Hindlimb muscle (tissue), 1 donor: ENCODE measurements around the gene CLMN. TPM values are rescaled to one million over a fixed set of nuclear protein-coding genes. Genes with fewer than 3 reads are reported as not detected.
A peak's percentile ranks its signal among the peaks of the same experiment; 100 is the strongest.

Experiments used
- DNase-seq: peaks from one replicate; pipeline ENCODE4 v3.0.0-alpha.2; 2013
- polyA plus RNA-seq: library from polyadenylated mRNA; unstranded; fragments of 120-200 nt; gene quantifications from one replicate; pipeline ENCODE4 v1.2.1, GENCODE V29; 2013; ENCODE audit not compliant: insufficient read length

The CLMN gene
- polyA plus RNA-seq, 1 donor, result 3.1 TPM

- DNase-seq, result no peak
These were observed 81.8 kb downstream of the CLMN start for GRCh38 chr14:95237958-95238340.

- no peak for DNase-seq
These were observed 82.4 kb downstream of the CLMN start for GRCh38 chr14:95237121-95237957.

DNA sequence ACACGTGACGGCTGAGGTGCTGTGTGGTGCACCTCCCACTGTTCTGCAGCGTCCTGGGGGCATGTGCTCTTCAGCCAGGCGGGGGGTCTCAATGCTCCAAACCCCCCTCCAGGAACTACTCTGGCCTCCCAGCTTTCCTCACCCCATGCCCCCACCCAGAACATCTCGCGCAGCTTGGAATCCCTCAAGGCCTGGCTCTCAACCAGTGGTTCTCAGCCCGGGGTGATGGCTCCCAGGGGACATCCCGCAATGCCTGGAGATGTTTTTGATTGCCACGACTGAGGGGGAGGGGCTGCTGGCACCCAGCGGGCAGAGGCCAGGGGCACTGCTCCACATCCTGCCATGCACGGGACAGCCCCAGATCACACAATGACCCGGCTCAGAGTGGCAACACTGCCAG lies 83.5 kb downstream of the CLMN start:
- DNase-seq, result no peak

DNA sequence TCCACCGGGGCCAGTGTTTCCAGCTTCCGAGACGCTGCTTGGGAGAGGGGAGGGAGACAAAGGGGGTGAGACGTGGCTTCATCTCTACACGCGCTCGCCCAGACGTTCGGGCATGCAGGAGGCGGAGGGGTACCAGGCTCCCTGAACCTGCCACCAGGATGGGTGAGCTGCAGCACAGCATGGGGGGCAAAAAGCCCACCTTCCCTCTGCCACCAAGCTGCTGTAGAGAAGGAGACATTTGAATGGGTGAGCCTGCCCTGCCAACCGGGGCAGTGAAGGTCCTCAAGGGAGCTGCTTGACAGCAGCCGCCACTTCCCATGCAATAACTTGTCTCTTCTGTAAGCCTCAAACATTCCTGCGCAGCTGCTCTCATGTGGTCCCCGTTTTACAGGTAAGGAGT lies 83.9 kb downstream of the CLMN start:
- no peak for DNase-seq

GRCh38 chr14:95235351-95235750 lies 84.4 kb downstream of the CLMN start:
- DNase-seq, result no peak

- DNase-seq, result no peak
These were observed 85.3 kb downstream of the CLMN start for GRCh38 chr14:95234426-95234825.

GRCh38 chr14:95233702-95234241 lies 85.9 kb downstream of the CLMN start:
- DNase-seq, result no peak

DNA sequence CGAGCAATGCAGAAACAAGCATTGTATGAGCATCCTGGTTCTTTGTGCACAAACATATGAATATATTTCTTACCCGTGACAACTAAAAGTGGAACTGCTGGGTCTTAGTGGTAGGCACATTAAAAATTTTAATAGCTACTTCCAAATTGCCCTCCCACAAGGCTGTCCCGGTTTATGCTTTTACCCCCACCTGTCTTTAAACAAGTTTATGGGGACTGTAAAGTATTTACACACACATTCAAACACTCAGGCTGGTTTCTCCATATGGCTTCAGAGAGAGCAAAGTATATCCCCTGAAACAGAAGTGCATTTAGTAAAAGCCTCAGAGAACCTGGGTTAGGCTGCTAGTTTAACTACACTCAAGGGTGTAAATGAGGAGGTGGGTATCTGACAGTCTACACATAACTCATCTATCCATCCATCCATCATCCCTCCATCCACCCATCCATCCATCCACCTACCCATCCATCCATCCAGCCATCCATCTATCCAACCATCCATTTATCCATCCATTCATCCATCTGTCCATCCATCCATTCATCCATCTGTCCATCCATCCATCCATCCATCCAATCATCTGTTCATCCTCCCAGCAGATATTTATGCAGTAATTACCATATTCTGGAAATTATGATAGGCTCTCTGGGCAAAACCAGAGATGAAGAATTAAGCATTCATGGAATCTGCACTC lies 86.7 kb downstream of the CLMN start:
- no peak for DNase-seq

GRCh38 chr14:95231966-95232633 lies 87.6 kb downstream of the CLMN start:
- peak; percentile 54 for DNase-seq

DNA sequence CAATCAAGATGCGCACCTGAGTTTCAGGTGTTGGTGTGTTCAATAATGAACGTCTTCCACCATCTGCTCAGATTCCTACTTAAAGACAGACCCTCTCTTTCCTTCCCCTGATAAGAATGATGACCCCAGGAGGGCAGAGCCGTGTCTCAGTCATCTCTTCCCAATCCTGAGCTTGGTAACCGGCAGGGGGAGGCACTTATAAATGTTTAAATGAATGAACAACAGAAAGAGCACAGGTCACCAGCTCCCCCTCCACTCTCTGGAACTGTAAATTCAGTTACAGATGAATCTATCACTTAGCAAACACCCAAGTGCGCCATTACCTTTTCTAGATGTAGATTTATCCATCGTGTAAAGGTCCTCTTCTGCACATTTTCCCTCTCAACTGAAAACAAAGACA lies 90.0 kb downstream of the CLMN start:
- DNase-seq, result no peak

DNA sequence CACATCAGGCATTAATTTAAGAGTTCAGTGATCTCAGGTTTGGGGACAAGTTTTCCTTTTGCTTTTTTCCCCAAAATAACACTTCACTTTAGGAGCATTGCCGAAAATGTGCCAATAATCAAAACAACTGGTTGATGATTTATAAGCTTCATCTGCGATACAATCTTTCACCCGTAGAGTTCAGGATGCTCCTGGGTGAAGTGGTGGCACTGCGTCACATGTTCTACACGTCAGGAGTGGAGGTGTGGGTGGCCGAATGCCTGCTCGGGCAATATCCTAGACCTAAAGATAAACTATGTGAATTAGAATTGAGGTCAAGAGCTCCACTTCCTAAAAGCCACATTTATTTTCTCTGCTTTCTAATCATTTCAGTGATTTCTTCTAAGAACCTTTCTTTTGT lies 91.5 kb downstream of the CLMN start:
- DNase-seq, result no peak

DNA sequence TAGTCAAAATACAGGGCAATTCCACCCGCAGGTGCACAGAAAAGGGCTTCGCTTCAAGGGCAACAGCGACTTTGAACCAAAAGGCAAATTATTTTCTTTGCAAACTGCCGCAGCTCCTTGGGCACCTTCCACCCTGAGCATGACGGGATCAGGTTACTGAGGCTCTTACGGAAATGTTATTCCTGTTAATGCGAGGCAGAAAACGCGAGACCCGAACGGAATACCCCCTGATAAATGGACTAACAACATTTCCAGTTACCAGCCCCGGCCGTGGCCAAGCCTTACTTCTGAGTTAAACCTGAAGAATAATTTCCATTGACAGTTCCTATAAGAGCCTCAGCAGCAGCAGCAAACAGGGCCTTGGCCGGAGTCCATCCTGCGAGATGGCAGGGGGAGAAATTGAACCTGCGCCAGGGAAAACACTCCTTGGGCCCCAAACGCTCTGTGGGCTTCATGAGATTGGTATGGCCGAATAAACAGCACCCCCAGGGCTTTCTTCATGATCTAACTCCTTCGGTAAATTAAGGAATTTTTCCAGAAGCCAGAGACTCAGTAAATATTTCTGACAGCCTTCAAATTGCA lies 92.3 kb downstream of the CLMN start:
- DNase-seq, result no peak

DNA sequence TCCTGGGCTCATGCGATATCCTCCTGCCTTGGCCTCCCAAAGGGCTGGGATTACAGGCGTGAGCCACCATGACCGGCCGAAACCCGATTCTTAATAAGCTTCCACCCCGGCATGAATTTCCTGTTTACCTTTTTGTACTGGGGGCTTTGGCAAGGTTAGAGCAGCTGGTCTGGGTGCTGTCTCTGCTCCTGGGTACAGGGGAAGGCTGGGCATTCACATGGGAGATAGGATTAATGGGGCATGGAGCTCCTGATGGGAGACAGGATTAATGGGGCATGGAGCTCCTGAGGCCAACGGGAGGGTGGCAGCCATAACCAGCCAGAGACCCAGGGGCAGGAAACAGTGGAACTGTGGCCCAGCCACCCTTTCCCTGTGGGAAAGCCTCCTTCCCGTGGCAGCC lies 92.9 kb downstream of the CLMN start:
- no peak for DNase-seq

- DNase-seq, result no peak
These were observed 94.3 kb downstream of the CLMN start for GRCh38 chr14:95225251-95225887.

- DNase-seq, result no peak
These were observed 96.8 kb downstream of the CLMN start for GRCh38 chr14:95222870-95223398.

DNA sequence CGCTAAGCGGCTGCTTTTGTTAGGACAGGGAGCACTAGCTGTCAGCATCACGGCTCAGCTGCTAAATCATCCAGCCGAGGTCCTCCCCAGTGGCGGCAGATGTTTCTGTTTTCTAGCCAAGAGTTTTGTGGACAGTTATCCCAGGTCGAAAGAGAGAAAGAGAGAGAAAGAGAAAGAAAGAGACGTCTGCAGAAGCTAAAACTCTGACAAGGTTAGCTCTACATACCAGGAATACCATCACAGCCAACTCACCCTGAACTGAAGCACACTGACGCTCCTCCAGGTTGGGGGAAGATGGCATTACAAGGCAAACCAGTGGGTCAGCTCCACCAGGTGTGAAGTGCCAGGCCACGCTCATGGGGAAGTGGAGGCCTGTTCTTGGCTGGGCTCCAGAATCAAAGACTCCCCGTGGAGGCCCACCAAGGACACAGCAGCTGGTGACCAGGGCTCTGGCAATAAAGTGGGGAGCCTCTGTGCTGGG lies 97.5 kb downstream of the CLMN start:
- DNase-seq, result peak; percentile 81

DNA sequence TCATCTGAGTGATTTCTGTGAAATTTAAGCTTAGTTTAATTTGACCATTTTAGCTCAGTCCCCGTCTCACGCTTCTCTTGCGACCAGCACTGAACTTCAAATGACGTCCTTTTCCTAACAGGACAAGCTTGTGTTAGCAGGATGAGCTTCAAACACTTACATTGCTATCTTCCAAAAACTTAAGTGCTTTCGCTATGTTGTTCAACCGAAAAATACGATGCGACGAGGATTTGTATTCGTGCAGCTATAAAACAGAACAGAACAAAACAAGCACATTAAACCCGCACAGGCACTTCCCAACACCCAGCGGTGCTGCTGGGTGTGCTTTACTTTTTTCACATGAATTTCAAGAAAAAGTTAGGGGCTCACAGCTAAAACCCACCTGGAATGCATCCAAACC lies 98.2 kb downstream of the CLMN start:
- no peak for DNase-seq

DNA sequence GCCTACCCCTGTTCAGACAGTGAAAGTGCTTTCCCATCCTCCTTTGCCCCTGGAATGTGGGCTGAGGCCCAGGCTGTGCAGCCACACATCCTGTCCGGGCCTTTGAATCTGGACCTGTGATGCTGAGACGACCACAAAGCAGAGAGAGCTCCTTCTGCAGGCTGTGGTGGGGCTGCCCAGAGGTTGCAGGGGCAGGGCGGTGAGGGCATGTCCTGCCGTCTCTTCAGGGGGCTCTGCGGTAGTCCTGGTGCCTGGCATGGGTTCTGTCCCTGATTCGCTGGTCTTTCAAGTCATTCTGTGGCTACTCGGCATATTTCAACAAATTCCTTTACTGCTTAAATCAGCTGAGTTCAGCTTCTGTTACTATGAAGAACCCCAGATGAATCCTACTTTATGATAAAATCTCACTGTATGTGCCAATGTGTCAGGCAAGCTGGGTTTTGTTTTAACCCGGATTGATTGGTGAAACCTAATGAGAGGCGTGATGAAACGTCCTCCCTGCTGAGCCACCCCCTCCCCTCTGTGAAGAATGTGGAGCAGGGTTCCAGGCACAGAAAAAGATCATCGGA lies 99.0 kb downstream of the CLMN start:
- no peak for DNase-seq

DNA sequence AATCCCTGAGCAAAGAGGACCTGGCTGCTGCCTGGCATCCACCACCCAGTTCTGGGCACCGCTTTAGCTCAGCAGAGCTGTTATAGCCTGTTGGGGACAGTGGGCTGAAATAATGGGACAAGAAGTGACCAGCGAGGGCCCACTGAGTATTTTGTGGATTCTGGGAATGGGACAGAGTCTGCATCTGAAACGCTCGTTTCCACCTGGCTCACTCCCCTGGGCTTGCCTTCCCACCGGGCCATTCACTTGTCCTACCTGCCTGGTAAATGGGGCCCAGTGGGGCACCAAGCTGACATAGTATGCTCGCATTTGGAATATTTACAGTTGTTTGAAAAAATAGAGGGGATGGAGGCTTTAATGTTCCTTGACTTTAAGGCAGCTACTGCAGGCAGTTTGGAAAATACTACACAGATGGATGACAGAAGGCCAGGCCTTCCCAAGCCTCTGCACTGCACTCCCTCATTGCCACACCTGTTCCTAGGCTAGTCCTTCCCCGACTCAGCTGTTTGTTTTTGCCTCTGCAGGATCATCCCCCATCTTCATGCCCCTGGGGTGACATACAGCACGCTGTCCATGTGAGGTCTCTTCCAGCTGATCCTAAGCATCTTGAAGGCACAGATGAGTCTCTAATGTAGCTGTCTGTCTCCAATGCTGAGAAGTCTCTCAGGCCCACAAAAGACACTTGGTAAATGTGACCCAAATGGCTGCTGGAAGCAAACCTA lies 101.1 kb downstream of the CLMN start:
- DNase-seq, result no peak

GRCh38 chr14:95218006-95218405 lies 101.7 kb downstream of the CLMN start:
- no peak for DNase-seq

DNA sequence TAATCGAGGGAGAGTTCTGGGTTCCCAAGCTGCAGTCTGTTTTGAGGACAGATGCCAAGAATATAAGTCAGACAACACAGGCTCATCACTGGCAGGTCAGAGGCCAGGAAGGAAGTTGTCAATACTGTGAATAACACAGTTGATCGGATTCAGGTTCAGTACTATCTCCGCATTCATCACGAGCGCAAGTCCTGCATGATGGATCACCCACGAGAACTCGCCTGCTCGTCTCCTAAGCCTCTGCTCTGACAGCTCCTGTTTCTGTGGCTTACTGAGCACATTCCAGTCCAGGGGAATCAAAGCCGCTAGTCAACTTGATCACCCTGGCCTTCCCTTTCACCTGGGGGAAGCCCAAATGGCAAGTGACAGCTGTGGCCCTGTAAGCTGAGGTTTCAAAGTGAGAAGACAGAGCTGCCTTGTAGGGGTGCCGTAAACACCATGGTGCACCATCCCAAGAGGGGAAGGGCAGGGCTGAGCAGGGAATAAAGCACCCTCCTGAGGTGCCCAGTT lies 102.3 kb downstream of the CLMN start:
- DNase-seq, result no peak
